ENCODE results near the gene LAMA1.

LAMA1 gene

GRCh38 chr18:7032537-7032936 is 85.1 kb downstream of the LAMA1 start:
- no peak overlapping the region for H3K9ac ChIP-seq (ENCODE audit: low read length)
- H3K27me3 ChIP-seq (ENCODE audit: control insufficient read depth, insufficient read depth, low read length) = no peaks in the 10 kb centered on the region
- no peak overlapping the region for H3K4me3 ChIP-seq (ENCODE audit: low read length)
- H3K9me3 ChIP-seq (ENCODE audit: control insufficient read depth, low read length) = no peaks in the 10 kb centered on the region
- no peaks in the 10 kb centered on the region for H3K36me3 ChIP-seq (ENCODE audit: control insufficient read depth, insufficient read depth, low read length)
- H3K4me1 ChIP-seq (ENCODE audit: control insufficient read depth, insufficient read depth, low read length) = no peaks in the 10 kb centered on the region

DNA sequence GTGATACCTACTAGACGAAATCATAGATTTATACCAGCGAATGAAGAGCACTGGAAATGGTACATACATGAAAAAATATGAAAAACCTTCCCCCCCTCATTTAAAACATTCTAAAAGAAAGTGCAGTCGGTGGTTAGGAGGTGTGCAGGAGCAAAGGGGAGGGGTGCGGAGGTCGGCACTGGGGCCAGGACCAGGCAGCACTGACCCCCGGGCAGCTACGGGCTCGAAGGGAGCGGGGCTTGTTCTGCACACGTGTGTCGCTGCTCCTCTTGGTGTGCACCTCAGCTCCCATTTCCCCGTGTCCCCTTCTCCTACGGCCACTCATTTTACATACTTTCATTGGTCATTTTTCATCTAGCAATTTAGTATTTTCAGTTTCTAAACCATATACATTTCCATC is 89.0 kb downstream of the LAMA1 start:
- H3K9ac ChIP-seq (ENCODE audit: low read length) = no peak overlapping the region
- H3K4me1 ChIP-seq (ENCODE audit: control insufficient read depth, insufficient read depth, low read length) = no peaks in the 10 kb centered on the region
- no peaks in the 10 kb centered on the region for H3K9me3 ChIP-seq (ENCODE audit: control insufficient read depth, low read length)

DNA sequence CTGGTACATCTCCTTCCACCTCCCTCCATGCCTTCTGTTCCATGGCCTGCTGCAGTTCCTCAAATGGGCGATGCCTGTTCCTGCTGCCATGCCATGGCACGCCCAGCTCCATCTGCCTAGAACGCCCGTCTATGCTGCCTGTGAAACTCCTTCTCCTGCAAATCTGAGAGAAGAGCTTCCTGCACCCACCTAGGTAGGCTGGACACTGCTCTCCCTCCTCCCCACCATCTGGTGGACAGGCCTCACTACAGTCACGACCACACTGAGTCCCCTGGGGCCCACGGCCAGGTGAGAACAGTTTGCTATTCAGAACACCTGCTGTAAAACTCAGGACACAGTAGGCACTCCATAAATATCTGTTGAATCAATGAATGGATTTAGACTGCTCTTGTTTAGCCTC is 92.4 kb downstream of the LAMA1 start:
- Histone ChIP-seq H3K4me1 (ENCODE audit: control insufficient read depth, insufficient read depth, low read length) (no peaks in the 10 kb centered on the region), H3K9me3 (ENCODE audit: control insufficient read depth, low read length) (no peaks in the 10 kb centered on the region), H3K4me3 (ENCODE audit: low read length) (no peak overlapping the region), H3K36me3 (ENCODE audit: control insufficient read depth, insufficient read depth, low read length) (no peaks in the 10 kb centered on the region), H3K27me3 (ENCODE audit: control insufficient read depth, insufficient read depth, low read length) (no peaks in the 10 kb centered on the region), H3K9ac (ENCODE audit: low read length) (no peak overlapping the region)

More for the DNA sequence above, 89.0 kb downstream of the LAMA1 start:
- Histone ChIP-seq H3K36me3 (ENCODE audit: control insufficient read depth, insufficient read depth, low read length) (no peaks in the 10 kb centered on the region), H3K4me3 (ENCODE audit: low read length) (no peak overlapping the region), H3K27me3 (ENCODE audit: control insufficient read depth, insufficient read depth, low read length) (no peaks in the 10 kb centered on the region)

- no peak overlapping the region for H3K9ac ChIP-seq (ENCODE audit: low read length)
- H3K9me3 ChIP-seq (ENCODE audit: control insufficient read depth, low read length) = no peaks in the 10 kb centered on the region
- H3K36me3 ChIP-seq (ENCODE audit: control insufficient read depth, insufficient read depth, low read length) = no peaks in the 10 kb centered on the region
- no peaks in the 10 kb centered on the region for H3K27me3 ChIP-seq (ENCODE audit: control insufficient read depth, insufficient read depth, low read length)
- no peaks in the 10 kb centered on the region for H3K4me1 ChIP-seq (ENCODE audit: control insufficient read depth, insufficient read depth, low read length)
- H3K4me3 ChIP-seq (ENCODE audit: low read length) = no peak overlapping the region
These were observed 94.0 kb downstream of the LAMA1 start for GRCh38 chr18:7023581-7023980.

- Histone ChIP-seq H3K4me3 (ENCODE audit: low read length) (no peak overlapping the region), H3K36me3 (ENCODE audit: control insufficient read depth, insufficient read depth, low read length) (no peaks in the 10 kb centered on the region), H3K9ac (ENCODE audit: low read length) (no peak overlapping the region), H3K27me3 (ENCODE audit: control insufficient read depth, insufficient read depth, low read length) (no peaks in the 10 kb centered on the region), H3K9me3 (ENCODE audit: control insufficient read depth, low read length) (no peaks in the 10 kb centered on the region), H3K4me1 (ENCODE audit: control insufficient read depth, insufficient read depth, low read length) (no peaks in the 10 kb centered on the region)
These were observed 94.5 kb downstream of the LAMA1 start for GRCh38 chr18:7023063-7023580.

DNA sequence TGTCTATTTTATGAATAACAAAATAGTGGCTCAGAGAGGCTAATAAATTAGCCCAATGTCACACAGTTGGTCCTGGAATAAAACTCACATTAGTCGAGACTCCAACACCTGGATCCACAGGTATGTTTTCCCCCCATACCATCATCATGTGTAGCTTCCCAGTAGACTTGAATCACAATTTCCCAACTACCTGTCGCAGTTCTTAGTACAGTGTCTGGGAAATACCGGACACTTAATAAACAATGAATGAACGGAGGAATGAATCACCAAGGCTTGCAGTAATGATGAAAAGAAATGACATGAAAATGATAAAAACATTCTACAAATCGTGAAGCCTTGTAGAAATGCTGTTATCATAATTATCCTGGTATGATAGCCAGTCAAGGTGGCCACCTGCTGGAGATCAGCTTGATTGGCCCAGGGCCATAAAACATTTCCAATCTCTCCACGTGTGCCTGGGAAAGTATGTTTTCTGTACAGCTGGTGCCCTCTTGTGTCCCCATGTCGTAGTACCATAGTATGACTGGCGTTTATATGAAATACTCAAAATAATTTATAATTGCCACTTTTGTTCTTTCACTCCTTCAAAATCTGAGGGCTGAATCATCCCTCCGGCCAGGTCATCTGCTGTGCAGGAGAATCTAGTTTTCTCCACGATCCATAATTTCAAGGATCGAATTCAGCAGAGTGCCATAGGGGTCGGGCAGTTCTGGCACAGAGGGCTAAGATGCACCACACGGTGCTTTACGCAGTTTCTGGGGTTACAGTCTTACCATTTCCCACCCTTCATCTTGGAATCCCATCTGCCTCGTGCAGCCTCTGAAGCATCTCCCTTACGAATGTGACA is 95.4 kb downstream of the LAMA1 start:
- H3K4me3 ChIP-seq (ENCODE audit: low read length) = no peak overlapping the region
- H3K9me3 ChIP-seq (ENCODE audit: control insufficient read depth, low read length) = no peaks in the 10 kb centered on the region
- H3K9ac ChIP-seq (ENCODE audit: low read length) = no peak overlapping the region
- no peaks in the 10 kb centered on the region for H3K27me3 ChIP-seq (ENCODE audit: control insufficient read depth, insufficient read depth, low read length)
- no peaks in the 10 kb centered on the region for H3K4me1 ChIP-seq (ENCODE audit: control insufficient read depth, insufficient read depth, low read length)
- no peaks in the 10 kb centered on the region for H3K36me3 ChIP-seq (ENCODE audit: control insufficient read depth, insufficient read depth, low read length)

- Histone ChIP-seq H3K9me3 (ENCODE audit: control insufficient read depth, low read length) (no peaks in the 10 kb centered on the region), H3K27me3 (ENCODE audit: control insufficient read depth, insufficient read depth, low read length) (no peaks in the 10 kb centered on the region), H3K4me3 (ENCODE audit: low read length) (no peak overlapping the region), H3K36me3 (ENCODE audit: control insufficient read depth, insufficient read depth, low read length) (no peaks in the 10 kb centered on the region), H3K9ac (ENCODE audit: low read length) (no peak overlapping the region), H3K4me1 (ENCODE audit: control insufficient read depth, insufficient read depth, low read length) (no peaks in the 10 kb centered on the region)
These were observed 96.4 kb downstream of the LAMA1 start for GRCh38 chr18:7020995-7021777.

DNA sequence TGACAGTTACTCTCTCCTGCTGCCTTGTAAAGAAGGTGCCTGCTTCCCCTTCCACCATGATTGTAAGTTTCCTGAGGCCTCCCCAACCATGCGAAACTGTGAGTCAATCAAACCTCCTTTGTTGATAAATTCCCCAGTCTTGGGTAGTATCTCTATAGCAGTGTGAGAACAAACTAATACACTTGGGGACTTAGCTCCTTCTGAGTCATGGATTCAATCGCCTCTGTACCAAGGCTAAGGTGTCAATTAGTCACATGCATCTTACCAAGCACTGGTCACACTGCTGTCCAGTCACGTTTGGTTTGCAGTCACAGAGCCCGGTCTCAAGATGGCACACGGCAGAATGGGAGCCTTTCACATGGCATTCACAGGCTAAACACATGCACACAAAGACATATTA is 100.6 kb downstream of the LAMA1 start:
- Histone ChIP-seq H3K27me3 (ENCODE audit: control insufficient read depth, insufficient read depth, low read length) (no peaks in the 10 kb centered on the region), H3K9me3 (ENCODE audit: control insufficient read depth, low read length) (no peaks in the 10 kb centered on the region), H3K36me3 (ENCODE audit: control insufficient read depth, insufficient read depth, low read length) (no peaks in the 10 kb centered on the region), H3K4me1 (ENCODE audit: control insufficient read depth, insufficient read depth, low read length) (no peaks in the 10 kb centered on the region), H3K9ac (ENCODE audit: low read length) (no peak overlapping the region), H3K4me3 (ENCODE audit: low read length) (no peak overlapping the region)

DNA sequence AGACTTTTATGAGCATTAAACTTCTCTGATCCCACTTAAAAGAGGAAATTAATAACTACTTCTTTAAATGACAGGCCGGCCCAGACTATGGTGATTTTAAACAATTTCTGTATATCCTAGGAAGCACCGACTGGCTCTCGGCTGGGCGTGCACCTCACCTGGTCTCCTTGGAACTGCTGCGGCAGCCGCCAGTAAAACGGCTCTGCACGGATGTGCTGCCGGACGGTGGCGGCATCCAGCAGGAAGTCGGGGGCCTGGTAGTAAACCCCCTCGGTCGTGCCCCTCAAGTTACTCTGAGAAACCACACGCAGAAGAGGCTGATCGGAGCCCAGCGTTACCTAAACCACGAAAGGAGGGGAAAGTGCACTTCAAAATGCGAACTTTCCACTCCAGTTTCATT is 106.5 kb downstream of the LAMA1 start:
- Histone ChIP-seq H3K4me1 (ENCODE audit: control insufficient read depth, insufficient read depth, low read length) (no peaks in the 10 kb centered on the region), H3K9ac (ENCODE audit: low read length) (no peak overlapping the region), H3K4me3 (ENCODE audit: low read length) (no peak overlapping the region), H3K9me3 (ENCODE audit: control insufficient read depth, low read length) (no peaks in the 10 kb centered on the region), H3K27me3 (ENCODE audit: control insufficient read depth, insufficient read depth, low read length) (no peaks in the 10 kb centered on the region), H3K36me3 (ENCODE audit: control insufficient read depth, insufficient read depth, low read length) (no peaks in the 10 kb centered on the region)

- Histone ChIP-seq H3K4me3 (ENCODE audit: low read length) (no peak overlapping the region), H3K36me3 (ENCODE audit: control insufficient read depth, insufficient read depth, low read length) (no peaks in the 10 kb centered on the region), H3K4me1 (ENCODE audit: control insufficient read depth, insufficient read depth, low read length) (no peaks in the 10 kb centered on the region), H3K9ac (ENCODE audit: low read length) (no peak overlapping the region), H3K9me3 (ENCODE audit: control insufficient read depth, low read length) (no peaks in the 10 kb centered on the region), H3K27me3 (ENCODE audit: control insufficient read depth, insufficient read depth, low read length) (no peaks in the 10 kb centered on the region)
These were observed 113.6 kb downstream of the LAMA1 start for GRCh38 chr18:7004009-7004408.

DNA sequence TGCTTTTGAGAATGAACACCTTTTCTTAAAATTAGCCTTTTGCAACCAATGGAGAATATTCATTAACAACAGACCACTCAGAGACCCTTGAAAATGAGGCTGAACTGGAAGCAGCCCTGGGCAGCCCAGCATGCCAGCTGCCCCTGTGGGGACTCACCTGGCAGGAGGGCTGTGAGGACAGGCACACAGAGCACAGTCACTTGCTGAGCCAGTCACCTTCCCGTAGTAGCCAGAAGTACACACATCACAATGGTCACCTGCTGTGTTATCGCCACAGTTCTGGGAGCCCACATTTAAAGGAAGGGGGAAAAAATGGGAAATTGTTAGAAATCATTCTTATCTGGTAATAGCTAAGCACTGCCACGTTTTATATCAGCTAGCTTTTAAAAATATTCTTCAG is 115.5 kb downstream of the LAMA1 start:
- no peak overlapping the region for H3K9ac ChIP-seq (ENCODE audit: low read length)
- H3K27me3 ChIP-seq (ENCODE audit: control insufficient read depth, insufficient read depth, low read length) = no peaks in the 10 kb centered on the region
- no peak overlapping the region for H3K4me3 ChIP-seq (ENCODE audit: low read length)
- no peaks in the 10 kb centered on the region for H3K9me3 ChIP-seq (ENCODE audit: control insufficient read depth, low read length)
- H3K36me3 ChIP-seq (ENCODE audit: control insufficient read depth, insufficient read depth, low read length) = no peaks in the 10 kb centered on the region
- no peaks in the 10 kb centered on the region for H3K4me1 ChIP-seq (ENCODE audit: control insufficient read depth, insufficient read depth, low read length)

GRCh38 chr18:7000484-7001096 is 117.0 kb downstream of the LAMA1 start:
- H3K4me1 ChIP-seq (ENCODE audit: control insufficient read depth, insufficient read depth, low read length) = no peaks in the 10 kb centered on the region
- H3K36me3 ChIP-seq (ENCODE audit: control insufficient read depth, insufficient read depth, low read length) = no peaks in the 10 kb centered on the region
- no peak overlapping the region for H3K4me3 ChIP-seq (ENCODE audit: low read length)
- no peak overlapping the region for H3K9ac ChIP-seq (ENCODE audit: low read length)
- no peaks in the 10 kb centered on the region for H3K27me3 ChIP-seq (ENCODE audit: control insufficient read depth, insufficient read depth, low read length)
- H3K9me3 ChIP-seq (ENCODE audit: control insufficient read depth, low read length) = no peaks in the 10 kb centered on the region

All from mucosa of stomach (tissue), 1 donor.